ENCODE data around the gene NFIL3. TPM values are rescaled to one million over a fixed set of nuclear protein-coding genes. Genes with fewer than 3 reads are reported as not detected.

The NFIL3 gene
- total and polyA plus RNA-seq, 2 donors (not counting 1 experiment from before 2014, with no cell fraction given): 2.7 to 14.3 TPM

DNA sequence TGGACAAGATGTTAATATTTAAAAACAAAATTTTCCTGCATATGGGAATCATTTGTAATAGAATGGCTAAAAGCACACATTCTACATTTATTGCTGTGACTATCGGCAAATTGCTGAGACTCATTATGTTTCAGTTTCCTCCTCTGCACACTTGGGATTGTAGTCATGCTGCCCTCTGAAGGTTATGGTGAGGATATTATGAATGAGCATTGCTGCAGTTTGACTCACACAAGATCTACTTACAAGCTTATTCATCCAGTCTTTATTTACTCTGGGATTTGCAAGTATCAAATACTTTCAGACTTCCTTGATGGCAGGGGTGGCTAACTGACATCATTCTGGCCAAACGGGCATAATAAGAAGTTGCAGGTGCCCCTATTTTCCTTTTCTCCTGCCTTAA, 9.5 kb upstream of the NFIL3 start:
- H3K4me3 ChIP-seq (ENCODE audit: control extremely low read depth in 1 of 5, extremely low read depth in 1 of 5, insufficient read depth in 1 of 5, low read depth in 2 of 5, low read length in 4 of 5): no peak overlapping the region
- no peaks in the 10 kb centered on the region for H3K9me3 ChIP-seq (ENCODE audit: control extremely low read depth in 1 of 3, control insufficient read depth in 2 of 3, insufficient read depth in 1 of 3, low read length in 2 of 3)
- ChIA-PET POLR2A (no interaction called here), CTCF (interaction anchor here (1.4 to 13.3 kb wide), 3 partner anchors 9 to 520 kb away, joined by 6 to 291 read pairs (median 7); no protein-coding TSS in a partner anchor)
- no peak overlapping the region for H3K27ac ChIP-seq (ENCODE audit: low read length in 2 of 2)
- H2AFZ ChIP-seq (ENCODE audit: insufficient read depth, low read depth, low read length, poor library complexity, severe bottlenecking): no peak overlapping the region
- ATAC-seq (ENCODE audit: low read depth): peak; percentile 43
- intact Hi-C loops (cut with micrococcal nuclease): no loop called here
- H3K36me3 ChIP-seq (replicated peaks in 1 of 2; ENCODE audit: control extremely low read depth in 1 of 2, control insufficient read depth in 1 of 2, extremely low read depth in 1 of 2, insufficient read depth in 2 of 2, low read length in 1 of 2): no peaks in the 10 kb centered on the region
- H3K4me3 Mint-ChIP-seq: no peak overlapping the region
- peak; percentile 46 for DNase-seq
- peaks cover 4% of the 10 kb centered on the region for H3K4me1 Mint-ChIP-seq
- H3K4me2 ChIP-seq (replicated peaks; ENCODE audit: low read depth, low read length, poor library complexity, severe bottlenecking): no peak overlapping the region
- no peak overlapping the region for H3K9ac ChIP-seq (ENCODE audit: low read length)
- no peaks in the 10 kb centered on the region for H3K27me3 ChIP-seq (replicated peaks in 1 of 4; ENCODE audit: control extremely low read depth in 1 of 4, control insufficient read depth in 3 of 4, insufficient read depth in 4 of 4, low read length in 3 of 4)
- H3K9me3 Mint-ChIP-seq (ENCODE audit: insufficient read depth): no peaks in the 10 kb centered on the region
- no CpG with 5 or more reads among the region's 2 CpGs for WGBS (ENCODE audit: insufficient coverage)
- H3K27ac Mint-ChIP-seq: no peak overlapping the region
- H3K27me3 Mint-ChIP-seq: peaks cover 11% of the 10 kb centered on the region
- H3K4me1 ChIP-seq (ENCODE audit: control insufficient read depth in 2 of 2, insufficient read depth in 2 of 2, low read length in 2 of 2): peaks cover 5 to 6% of the 10 kb centered on the region in 2 donors
- H4K20me1 ChIP-seq (ENCODE audit: control insufficient read depth, insufficient read depth, low read length, poor library complexity, severe bottlenecking): no peaks in the 10 kb centered on the region
- no peak for TF ChIP-seq EZH2 (IDR thresholded peaks at IDR 0.05; ENCODE audit: borderline replicate concordance, insufficient read depth, low read depth, low read length, poor library complexity, severe bottlenecking)
- TF ChIP-seq, protein P1, sequence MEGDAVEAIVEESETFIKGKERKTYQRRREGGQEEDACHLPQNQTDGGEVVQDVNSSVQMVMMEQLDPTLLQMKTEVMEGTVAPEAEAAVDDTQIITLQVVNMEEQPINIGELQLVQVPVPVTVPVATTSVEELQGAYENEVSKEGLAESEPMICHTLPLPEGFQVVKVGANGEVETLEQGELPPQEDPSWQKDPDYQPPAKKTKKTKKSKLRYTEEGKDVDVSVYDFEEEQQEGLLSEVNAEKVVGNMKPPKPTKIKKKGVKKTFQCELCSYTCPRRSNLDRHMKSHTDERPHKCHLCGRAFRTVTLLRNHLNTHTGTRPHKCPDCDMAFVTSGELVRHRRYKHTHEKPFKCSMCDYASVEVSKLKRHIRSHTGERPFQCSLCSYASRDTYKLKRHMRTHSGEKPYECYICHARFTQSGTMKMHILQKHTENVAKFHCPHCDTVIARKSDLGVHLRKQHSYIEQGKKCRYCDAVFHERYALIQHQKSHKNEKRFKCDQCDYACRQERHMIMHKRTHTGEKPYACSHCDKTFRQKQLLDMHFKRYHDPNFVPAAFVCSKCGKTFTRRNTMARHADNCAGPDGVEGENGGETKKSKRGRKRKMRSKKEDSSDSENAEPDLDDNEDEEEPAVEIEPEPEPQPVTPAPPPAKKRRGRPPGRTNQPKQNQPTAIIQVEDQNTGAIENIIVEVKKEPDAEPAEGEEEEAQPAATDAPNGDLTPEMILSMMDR (IDR thresholded peaks at IDR 0.05): no peak
- no peaks in the 10 kb centered on the region for H3K79me2 ChIP-seq (ENCODE audit: control insufficient read depth, insufficient read depth, low read length)

DNA sequence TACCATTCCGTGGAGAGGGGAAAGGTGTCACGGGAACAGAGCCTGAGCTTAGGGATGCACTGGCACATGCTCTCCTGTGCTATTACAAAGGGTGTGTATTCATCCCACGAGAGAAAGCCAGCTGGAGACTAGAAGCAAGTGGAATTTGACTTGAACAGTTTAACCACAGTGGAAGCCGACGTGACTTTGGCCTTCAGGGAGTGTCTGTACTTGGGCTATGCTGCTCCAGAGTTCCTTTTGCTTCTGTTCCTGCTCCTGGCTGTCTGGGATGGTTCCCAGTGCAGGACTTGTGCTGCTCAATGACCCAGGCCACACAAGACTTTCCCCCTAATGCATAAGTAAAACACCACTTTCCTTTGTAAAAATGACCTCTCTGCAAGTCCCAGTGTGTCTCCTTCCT, 7.9 kb upstream of the NFIL3 start:
- H3K4me3 Mint-ChIP-seq: no peak overlapping the region
- no peak overlapping the region for H3K27ac Mint-ChIP-seq
- DNase-seq (no peak), ATAC-seq (ENCODE audit: low read depth) (no peak)
- H3K27me3 ChIP-seq (replicated peaks in 1 of 4; ENCODE audit: control extremely low read depth in 1 of 4, control insufficient read depth in 3 of 4, insufficient read depth in 4 of 4, low read length in 3 of 4): no peaks in the 10 kb centered on the region
- H3K4me1 Mint-ChIP-seq: peaks cover 4% of the 10 kb centered on the region
- POLR2A ChIA-PET: no interaction called here
- CTCF ChIA-PET: interaction anchor here (13.3 kb wide), 1 partner anchor 518 kb away, joined by 291 read pairs; no protein-coding TSS in a partner anchor
- H3K27me3 Mint-ChIP-seq: peaks cover 15% of the 10 kb centered on the region
- H3K27ac ChIP-seq (ENCODE audit: low read length in 2 of 2): no peak overlapping the region
- intact Hi-C loops (cut with micrococcal nuclease): no loop called here
- H4K20me1 ChIP-seq (ENCODE audit: control insufficient read depth, insufficient read depth, low read length, poor library complexity, severe bottlenecking): no peaks in the 10 kb centered on the region
- no peak for TF ChIP-seq EZH2 (IDR thresholded peaks at IDR 0.05; ENCODE audit: borderline replicate concordance, insufficient read depth, low read depth, low read length, poor library complexity, severe bottlenecking)
- TF ChIP-seq, protein P1 (IDR thresholded peaks at IDR 0.05): no peak
- H3K36me3 ChIP-seq (replicated peaks in 1 of 2; ENCODE audit: control extremely low read depth in 1 of 2, control insufficient read depth in 1 of 2, extremely low read depth in 1 of 2, insufficient read depth in 2 of 2, low read length in 1 of 2): no peaks in the 10 kb centered on the region
- no peaks in the 10 kb centered on the region for H3K9me3 ChIP-seq (ENCODE audit: control extremely low read depth in 1 of 3, control insufficient read depth in 2 of 3, insufficient read depth in 1 of 3, low read length in 2 of 3)
- H3K79me2 ChIP-seq (ENCODE audit: control insufficient read depth, insufficient read depth, low read length): no peaks in the 10 kb centered on the region
- no peak overlapping the region for H3K4me2 ChIP-seq (replicated peaks; ENCODE audit: low read depth, low read length, poor library complexity, severe bottlenecking)
- H2AFZ ChIP-seq (ENCODE audit: insufficient read depth, low read depth, low read length, poor library complexity, severe bottlenecking): no peak overlapping the region
- H3K4me1 ChIP-seq (ENCODE audit: control insufficient read depth in 2 of 2, insufficient read depth in 2 of 2, low read length in 2 of 2): peaks cover 5 to 6% of the 10 kb centered on the region in 2 donors
- H3K9me3 Mint-ChIP-seq (ENCODE audit: insufficient read depth): no peaks in the 10 kb centered on the region
- no peak overlapping the region for H3K4me3 ChIP-seq (ENCODE audit: control extremely low read depth in 1 of 5, extremely low read depth in 1 of 5, insufficient read depth in 1 of 5, low read depth in 2 of 5, low read length in 4 of 5)
- H3K9ac ChIP-seq (ENCODE audit: low read length): no peak overlapping the region
- 95% methylated on average over 3 of the region's 5 CpGs for WGBS (ENCODE audit: insufficient coverage)
